HepG2 (cell line): ENCODE measurements around the gene ICAM5. TPM values are rescaled to one million over a fixed set of nuclear protein-coding genes. Genes with fewer than 3 reads are reported as not detected.

Experiments
- HDAC1 ChIP-seq: sonication (generic); formaldehyde crosslinking; IDR thresholded peaks from 2 replicates; pipeline ENCODE4 v1.5.1; 2020; ENCODE audit warnings: mild to moderate bottlenecking, missing genetic modification reagents
- JUNB ChIP-seq: sonication (generic); formaldehyde crosslinking; IDR thresholded peaks from 2 replicates; pipeline ENCODE4 v1.8.0; 2022; ENCODE audit warnings: missing genetic modification reagents, mild to moderate bottlenecking, borderline replicate concordance
- KLF11 ChIP-seq: IDR thresholded peaks from 2 replicates; pipeline ENCODE4 v1.6.1; 2016; ENCODE audit warnings: missing compliant biosample characterization
- MAF1 ChIP-seq: sonication (generic); formaldehyde crosslinking; IDR thresholded peaks from 2 replicates; pipeline ENCODE4 v1.5.0; 2020; ENCODE audit warnings: missing genetic modification reagents, borderline replicate concordance
- RBM22 ChIP-seq: fragments of 200-400 bp; formaldehyde crosslinking; optimal IDR thresholded peaks from 2 replicates; pipeline ENCODE3; 2017; ENCODE audit warnings: mild to moderate bottlenecking, low read length, moderate library complexity
- RERE ChIP-seq: IDR thresholded peaks from 2 replicates; pipeline ENCODE4 v1.6.1; 2016; ENCODE audit warnings: low read depth, missing genetic modification reagents, missing compliant biosample characterization
- SOX13 ChIP-seq, 3 experiments: fragments of 450-650 bp in 1 of 3; sonication (generic) in 1 of 3; formaldehyde crosslinking in 1 of 3; IDR thresholded peaks in 2 of 3; conservative IDR thresholded peaks in 1 of 3; 2 replicates each; pipeline versions ENCODE4 v1.5.0 to v1.6.1; 2016 to 2020; ENCODE audit warnings: antibody characterized with exemption in 1 of 3, mild to moderate bottlenecking in 1 of 3, missing compliant biosample characterization in 1 of 3, missing genetic modification reagents in 1 of 3, moderate library complexity in 1 of 3
- SP1 ChIP-seq, 2 experiments: fragments of 450-650 bp in 1 of 2; sonication (generic) in 1 of 2; formaldehyde crosslinking in 1 of 2; IDR thresholded peaks; 2 replicates each; pipeline versions ENCODE4 v1.4.0 to v1.6.1; 2016 to 2020; ENCODE audit warnings: missing genetic modification reagents in 1 of 2
- STAT6 ChIP-seq: sonication (generic); formaldehyde crosslinking; IDR thresholded peaks from 2 replicates; pipeline ENCODE4 v1.4.0; 2020; ENCODE audit warnings: missing genetic modification reagents, mild to moderate bottlenecking, borderline replicate concordance
- TAF1 ChIP-seq: sonication (generic); formaldehyde crosslinking; IDR thresholded peaks from 2 replicates; pipeline ENCODE4 v1.4.0; 2020; ENCODE audit warnings: missing genetic modification reagents
- ZNF326 ChIP-seq: sonication (generic); formaldehyde crosslinking; IDR thresholded peaks from 2 replicates; pipeline ENCODE4 v1.4.0; 2020; ENCODE audit warnings: missing genetic modification reagents, borderline replicate concordance
- ZNF550 ChIP-seq: sonication (generic); formaldehyde crosslinking; IDR thresholded peaks from 2 replicates; pipeline ENCODE4 v1.4.0; 2020; ENCODE audit warnings: mild to moderate bottlenecking, missing genetic modification reagents, borderline replicate concordance
- ZNF615 ChIP-seq: sonication (generic); formaldehyde crosslinking; IDR thresholded peaks from 2 replicates; pipeline ENCODE4 v1.5.0; 2020; ENCODE audit warnings: mild to moderate bottlenecking, missing genetic modification reagents, borderline replicate concordance
- ZNF883 ChIP-seq: sonication (generic); formaldehyde crosslinking; IDR thresholded peaks from 2 replicates; pipeline ENCODE4 v1.5.1; 2020; ENCODE audit warnings: mild to moderate bottlenecking, missing genetic modification reagents; ENCODE audit errors: not compliant biosample characterization
- polyA plus RNA-seq, 8 experiments: library from polyadenylated mRNA; depleted of rRNA in 3 of 8; stranded (reverse) in 7 of 8; unstranded in 1 of 8; fragments of >200 nt; fragmentation: Illumina TruSeq in 4 of 8; extraction: Trizol in 4 of 8; gene quantifications; 2 replicates each; pipeline versions ENCODE4 v1.2.1 to v1.2.3, GENCODE V29; 2011 to 2016; ENCODE audit warnings: low read depth in 4 of 8, missing spikeins in 1 of 8, mixed read lengths in 1 of 8; ENCODE audit not compliant: insufficient read depth in 1 of 8
- total RNA-seq, 5 experiments: library from RNA; depleted of rRNA; stranded (reverse); fragments of >200 nt; fragmentation: Illumina TruSeq; extraction: Trizol; gene quantifications; 2 replicates each; pipeline ENCODE4 v1.2.3, GENCODE V29; 2016; ENCODE audit warnings: low read depth in 1 of 5

ICAM5 gene
- total and polyA plus RNA-seq, 2 of the 13 experiments (the other 11 are each of a cell fraction or from before 2014, with no cell fraction given), result 0.46 to 1.6 TPM

- TF ChIP-seq ZNF615 (no peak), JUNB (no peak), ZNF883 (CRISPR knock-in tag) (peak; percentile 62), SOX13 (IDR thresholded peaks at IDR 0.05) (no peak), SOX13 (CRISPR knock-in tag; conservative IDR thresholded peaks at IDR 0.05 in 1 of 2, IDR thresholded peaks at IDR 0.05 in 1 of 2) (0 out of 4 replicates have a peak, but pooled peaks of 1 of the 2 experiments have one; percentile 2), TAF1 (CRISPR knock-in tag) (peak; percentile 64; the same call in 1 of the 2 replicates), RBM22 (peak; percentile 98), SP1 (IDR thresholded peaks at IDR 0.05) (no peak), SP1 (CRISPR knock-in tag; IDR thresholded peaks at IDR 0.05) (peak; percentile 50), ZNF326 (CRISPR knock-in tag) (no peak), ZNF550 (CRISPR knock-in tag) (no peak), MAF1 (CRISPR knock-in tag) (peak; percentile 31; the same call in 1 of the 2 replicates), STAT6 (no peak; the same call in 1 of the 2 replicates), HDAC1 (peak; percentile 77), KLF11 (CRISPR knock-in tag) (0 out of 2 replicates have a peak, but pooled peaks have one; percentile 24), RERE (CRISPR knock-in tag) (0 out of 2 replicates have a peak, but pooled peaks have one; percentile 27)
Observed at GRCh38 chr19:10315335-10316214, 25.8 kb downstream of the ICAM5 start, which contains the start of gene FDX2 (continued).
